Chondrocyte (in vitro differentiated cells): ENCODE measurements around the gene SLC66A2. TPM values are rescaled to one million over a fixed set of nuclear protein-coding genes. Genes with fewer than 3 reads are reported as not detected.
A peak's percentile ranks its signal among the peaks of the same experiment; 100 is the strongest.

ENCODE experiments used
- DNase-seq: peaks from one replicate; pipeline ENCODE4 v3.0.0; 2021; ENCODE audit warnings: mixed read lengths, low spot score
- H3K27ac Mint-ChIP-seq: one replicate; pipeline ENCODE4 v1.8.0; 2021; ENCODE audit warnings: mild to moderate bottlenecking, moderate library complexity, mixed read lengths; ENCODE audit not compliant: unreplicated experiment
- H3K27me3 Mint-ChIP-seq: 2 replicates; pipeline ENCODE4 v1.8.0; 2021; ENCODE audit warnings: low read depth, mixed read lengths
- H3K36me3 Mint-ChIP-seq: 2 replicates; pipeline ENCODE4 v1.8.0; 2021; ENCODE audit warnings: low read depth, mixed read lengths
- H3K4me1 Mint-ChIP-seq: 2 replicates; pipeline ENCODE4 v1.8.0; 2021; ENCODE audit warnings: low read depth, mild to moderate bottlenecking, mixed read lengths
- H3K4me3 Mint-ChIP-seq: one replicate; pipeline ENCODE4 v1.8.0; 2021; ENCODE audit warnings: mild to moderate bottlenecking, moderate library complexity, mixed read lengths; ENCODE audit not compliant: unreplicated experiment
- H3K9me3 Mint-ChIP-seq: 2 replicates; pipeline ENCODE4 v1.8.0; 2021; ENCODE audit warnings: low read depth, mixed read lengths
- CTCF ChIP-seq: fragments of 200-600 bp; sonication (generic); IDR thresholded peaks from 2 replicates; pipeline ENCODE4 v1.5.0; 2021; ENCODE audit warnings: antibody characterized with exemption, mild to moderate bottlenecking, moderate library complexity
- total RNA-seq: library from RNA; stranded (reverse); gene quantifications from 3 replicates; pipeline ENCODE4 v1.2.1, GENCODE V29; 2021

The SLC66A2 gene
- total RNA-seq, 1 donor from 2014 or later: 27.6 TPM

- no peaks in the 10 kb centered on the region for H3K9me3 Mint-ChIP-seq
- TF ChIP-seq CTCF: no peak
- peaks cover 18% of the 10 kb centered on the region for H3K36me3 Mint-ChIP-seq
- H3K27me3 Mint-ChIP-seq: no peaks in the 10 kb centered on the region
- DNase-seq: peak; percentile 68
- H3K4me1 Mint-ChIP-seq: no peaks in the 10 kb centered on the region
- H3K4me3 Mint-ChIP-seq: no peak overlapping the region
- no peak overlapping the region for H3K27ac Mint-ChIP-seq
These were observed 33.4 kb downstream of the SLC66A2 start for GRCh38 chr18:79917853-79918614.

- Mint-ChIP-seq H3K36me3 (peaks cover 18% of the 10 kb centered on the region), H3K4me3 (no peak overlapping the region), H3K27ac (no peak overlapping the region), H3K9me3 (no peaks in the 10 kb centered on the region), H3K4me1 (no peaks in the 10 kb centered on the region), H3K27me3 (no peaks in the 10 kb centered on the region)
- DNase-seq: peak; percentile 93
- no peak for TF ChIP-seq CTCF
These were observed 34.1 kb downstream of the SLC66A2 start for GRCh38 chr18:79917169-79917852.

- Mint-ChIP-seq H3K36me3 (peaks cover 20% of the 10 kb centered on the region), H3K4me3 (no peak overlapping the region), H3K27me3 (no peaks in the 10 kb centered on the region), H3K9me3 (no peaks in the 10 kb centered on the region), H3K27ac (no peak overlapping the region), H3K4me1 (no peaks in the 10 kb centered on the region)
- no peak for TF ChIP-seq CTCF
- peak; percentile 72 for DNase-seq
These were observed 34.8 kb downstream of the SLC66A2 start for GRCh38 chr18:79916546-79917168.

GRCh38 chr18:79916128-79916494 lies 35.3 kb downstream of the SLC66A2 start:
- H3K4me1 Mint-ChIP-seq: no peaks in the 10 kb centered on the region
- H3K4me3 Mint-ChIP-seq: no peak overlapping the region
- H3K27ac Mint-ChIP-seq: no peak overlapping the region
- H3K27me3 Mint-ChIP-seq: no peaks in the 10 kb centered on the region
- DNase-seq: no peak
- no peak for TF ChIP-seq CTCF
- H3K9me3 Mint-ChIP-seq: no peaks in the 10 kb centered on the region
- peaks cover 20% of the 10 kb centered on the region for H3K36me3 Mint-ChIP-seq
